K562 (cell line): ENCODE measurements around the gene YJEFN3. TPM values are rescaled to one million over a fixed set of nuclear protein-coding genes. Genes with fewer than 3 reads are reported as not detected.

Source experiments
- ATAC-seq: fragments of 200-7000 bp; cut with Tn5 transposase; 3 replicates; pipeline ENCODE4 v1.9.1; 2020; ENCODE audit warnings: moderate library complexity
- BruUV-seq: library from RNA; stranded (reverse); fragments of 400-500 nt; replicated peaks from 2 replicates; lab custom pipeline; 2021; lab: Mats Ljungman, UMichigan
- CTCF ChIA-PET: fragments of 300-600 bp; formaldehyde crosslinking; extraction: SDS; loops from one replicate; lab custom pipeline; 2021; ENCODE audit warnings: low intra/inter-chr PET ratio; lab: Yijun Ruan, JAX
- POLR2A ChIA-PET: fragments of 300-600, 350-650 bp; sonication (Branson Sonifier 250); formaldehyde crosslinking; extraction: SDS; loops from one replicate; lab custom pipeline; 2021; ENCODE audit warnings: antibody characterized with exemption, inconsistent platforms; lab: Yijun Ruan, JAX
- DNase-seq, 4 experiments: peaks; one replicate each; pipeline versions ENCODE4 v3.0.0 to v3.0.0-alpha.2; 2011 to 2018; ENCODE audit warnings: low spot score in 3 of 4, mixed read lengths in 3 of 4; ENCODE audit errors: extremely low read depth in 1 of 4
- FAIRE-seq: peaks from 2 replicates; lab custom pipeline; 2011; peaks lifted over from hg19 to GRCh38; lab: Jason Lieb, UNC
- H2AFZ ChIP-seq: 2 replicates; pipeline ENCODE4 v1.6.0; 2011; ENCODE audit warnings: low read depth, low read length, control low read depth, inconsistent platforms
- H3K27ac ChIP-seq: fragments of 200-600 bp; 3 replicates; pipeline ENCODE4 v1.8.0; 2011; ENCODE audit warnings: low read depth, mild to moderate bottlenecking, control low read depth, inconsistent platforms, low read length, moderate library complexity, mixed read lengths; ENCODE audit errors: extremely low read depth
- H3K27me3 ChIP-seq, 2 experiments: fragments of 300-600 bp in 1 of 2; 2 replicates in 1 of 2; 3 replicates in 1 of 2; pipeline versions ENCODE4 v1.6.0 to v1.8.0; 2011; ENCODE audit warnings: inconsistent platforms in 2 of 2, low read length in 2 of 2, mild to moderate bottlenecking in 1 of 2, mixed read lengths in 1 of 2, moderate library complexity in 1 of 2; ENCODE audit not compliant: control insufficient read depth in 2 of 2, insufficient read depth in 2 of 2
- H3K36me3 ChIP-seq: fragments of 300-600 bp; 3 replicates; pipeline ENCODE4 v1.8.0; 2011; ENCODE audit warnings: mild to moderate bottlenecking, low read length, inconsistent platforms; ENCODE audit not compliant: control insufficient read depth, insufficient read depth
- H3K4me1 ChIP-seq, 2 experiments: fragments of 200-600 bp in 1 of 2; replicated peaks in 1 of 2; 2 replicates in 1 of 2; 3 replicates in 1 of 2; pipeline versions ENCODE4 v1.5.1 to v1.8.0; 2011; ENCODE audit warnings: inconsistent platforms in 2 of 2, low read length in 2 of 2, mild to moderate bottlenecking in 1 of 2, mixed read lengths in 1 of 2, moderate library complexity in 1 of 2; ENCODE audit not compliant: control insufficient read depth in 2 of 2, insufficient read depth in 2 of 2
- H3K4me2 ChIP-seq: 2 replicates; pipeline ENCODE4 v1.6.1; 2011; ENCODE audit warnings: low read length, control low read depth, inconsistent platforms, mixed read lengths; ENCODE audit not compliant: insufficient read depth
- H3K4me3 ChIP-seq: fragments of 200-600 bp; sonication (generic), shearing (Covaris generic); 2 replicates; pipeline ENCODE4 v1.5.1; 2016; ENCODE audit warnings: control low read depth, inconsistent platforms
- H3K79me2 ChIP-seq: fragments of 200-600 bp; 3 replicates; pipeline ENCODE4 v1.8.0; 2011; ENCODE audit warnings: low read length, inconsistent platforms; ENCODE audit not compliant: control insufficient read depth, insufficient read depth
- H3K9ac ChIP-seq, 2 experiments: 2 replicates each; pipeline versions ENCODE4 v1.6.0 to v1.6.1; 2011; ENCODE audit warnings: low read depth in 2 of 2, low read length in 2 of 2, control low read depth in 1 of 2, inconsistent platforms in 1 of 2, mild to moderate bottlenecking in 1 of 2, mixed read lengths in 1 of 2; ENCODE audit not compliant: insufficient read depth in 1 of 2
- H3K9me1 ChIP-seq: one replicate; pipeline ENCODE4 v1.6.0; 2011; ENCODE audit warnings: inconsistent platforms, mild to moderate bottlenecking, low read length, moderate library complexity; ENCODE audit not compliant: control insufficient read depth, insufficient read depth
- H3K9me3 ChIP-seq: replicated peaks from 2 replicates; pipeline ENCODE4 v1.5.1; 2011; ENCODE audit warnings: low read depth, low read length, inconsistent platforms; ENCODE audit not compliant: control insufficient read depth, insufficient read depth
- H4K20me1 ChIP-seq: replicated peaks from 2 replicates; pipeline ENCODE4 v1.6.1; 2011; ENCODE audit warnings: low read length, inconsistent platforms, mixed read lengths; ENCODE audit not compliant: control insufficient read depth, insufficient read depth
- ARNT ChIP-seq, 2 experiments: fragments of 450-650 bp; IDR thresholded peaks; 2 replicates each; pipeline ENCODE4 v1.6.1; 2016; ENCODE audit warnings: mild to moderate bottlenecking in 1 of 2
- BACH1 ChIP-seq: fragments of 200-800 bp; sonication (Bioruptor generic); IDR thresholded peaks from 2 replicates; pipeline ENCODE4 v1.6.1; 2016; ENCODE audit warnings: missing genetic modification characterization, missing compliant biosample characterization
- FIP1L1 ChIP-seq: fragments of 200-400 bp; formaldehyde crosslinking; IDR thresholded peaks from 2 replicates; pipeline ENCODE4 v1.6.1; 2018; ENCODE audit warnings: mild to moderate bottlenecking, low read depth, low read length; ENCODE audit not compliant: poor library complexity, severe bottlenecking
- FOXJ3 ChIP-seq: sonication (generic); formaldehyde crosslinking; IDR thresholded peaks from 2 replicates; pipeline ENCODE4 v1.4.0; 2020; ENCODE audit warnings: mild to moderate bottlenecking, missing genetic modification reagents
- HOXB6 ChIP-seq: fragments of 250-450 bp; sonication (Bioruptor Pico); IDR thresholded peaks from 2 replicates; pipeline ENCODE4 v1.5.1; 2022; ENCODE audit warnings: mild to moderate bottlenecking, borderline replicate concordance
- MIER1 ChIP-seq: fragments of 450-650 bp; IDR thresholded peaks from 2 replicates; pipeline ENCODE4 v1.6.1; 2016; ENCODE audit warnings: antibody characterized with exemption, mild to moderate bottlenecking, low read depth
- MTF1 ChIP-seq: fragments of 250-450 bp; sonication (Bioruptor Pico); IDR thresholded peaks from 2 replicates; pipeline ENCODE4 v1.9.0; 2021; ENCODE audit warnings: moderate library complexity, mild to moderate bottlenecking, inconsistent platforms, borderline replicate concordance
- NR3C1 ChIP-seq: sonication (generic); formaldehyde crosslinking; IDR thresholded peaks from 2 replicates; pipeline ENCODE4 v1.8.1; 2022; ENCODE audit warnings: missing genetic modification reagents
- POLR2AphosphoS2 ChIP-seq: IDR thresholded peaks from 2 replicates; pipeline ENCODE4 v1.6.1; 2012; ENCODE audit warnings: low read length, improper control_type of control experiment
- SAP30 ChIP-seq: fragments of 200-600 bp; sonication (generic); IDR thresholded peaks from 2 replicates; pipeline ENCODE4 v1.6.1; 2012; ENCODE audit warnings: borderline replicate concordance, low read depth, mild to moderate bottlenecking, moderate library complexity, low read length, control low read depth, inconsistent platforms; ENCODE audit not compliant: insufficient read depth, poor library complexity, severe bottlenecking
- SRSF3 ChIP-seq: fragments of 200-400 bp; formaldehyde crosslinking; IDR thresholded peaks from 2 replicates; pipeline ENCODE4 v1.6.1; 2016; ENCODE audit warnings: mild to moderate bottlenecking, low read length, moderate library complexity; ENCODE audit not compliant: insufficient read depth
- STAT5A ChIP-seq: IDR thresholded peaks from 2 replicates; pipeline ENCODE4 v1.6.1; 2012; ENCODE audit warnings: low read length, inconsistent platforms, borderline replicate concordance
- TEAD4 ChIP-seq, 2 experiments: sonication (generic) in 1 of 2; formaldehyde crosslinking in 1 of 2; IDR thresholded peaks; 2 replicates each; pipeline versions ENCODE4 v1.6.1 to v1.8.0; 2012 to 2022; ENCODE audit warnings: borderline replicate concordance in 1 of 2, inconsistent platforms in 1 of 2, low read length in 1 of 2, mild to moderate bottlenecking in 1 of 2, missing genetic modification reagents in 1 of 2
- ZEB2 ChIP-seq: fragments of 450-650 bp; IDR thresholded peaks from 2 replicates; pipeline ENCODE4 v1.6.1; 2016
- ZNF77 ChIP-seq: fragments of 250-450 bp; sonication (Bioruptor Pico); IDR thresholded peaks from 2 replicates; pipeline ENCODE4 v1.5.0; 2020
- WGBS: fragments of 100-300 bp; shearing (Covaris generic); methylation state at CpG from one replicate; pipeline ENCODE4 v1.1.6; 2016; ENCODE audit warnings: low coverage, mixed read lengths; ENCODE audit not compliant: insufficient coverage; ENCODE audit errors: missing lambda C conversion rate; 5-methylcytosine and 5-hydroxymethylcytosine counted together
- in situ Hi-C: fragments of 300-500 bp; cut with MboI; formaldehyde crosslinking; loops from 4 replicates; pipeline ENCODE4 v1.15.0; 2018; ENCODE audit warnings: inconsistent platforms, mixed read lengths
- intact Hi-C: fragments of 100-400 bp; cut with micrococcal nuclease; formaldehyde crosslinking; loops from 2 replicates; pipeline ENCODE4 v1.14.2; 2022
- polyA plus RNA-seq, 8 experiments: library from polyadenylated mRNA; depleted of rRNA in 4 of 8; stranded (reverse) in 5 of 8; unstranded in 3 of 8; fragments of >200 nt; fragmentation: Nextera tagmentation in 2 of 8; fragmentation: Illumina TruSeq in 1 of 8; extraction: Ambion mirVana in 2 of 8; extraction: Trizol in 1 of 8; gene quantifications; 2 replicates each; pipeline versions ENCODE4 v1.2.1 to v1.2.3, GENCODE V29; 2011 to 2014; ENCODE audit warnings: inconsistent platforms in 1 of 8, missing spikeins in 1 of 8
- total RNA-seq, 7 experiments: library from RNA; depleted of rRNA in 6 of 7; stranded (reverse); fragments of >200 nt in 6 of 7; fragmentation: Illumina TruSeq in 2 of 7; extraction: Trizol in 2 of 7; gene quantifications; 2 replicates each; pipeline versions ENCODE4 v1.2.1 to v1.2.3, GENCODE V29; 2011 to 2021; ENCODE audit warnings: low replicate concordance in 1 of 7
- TF ChIP-seq, protein P1 (sequence below): sonication (generic); formaldehyde crosslinking; IDR thresholded peaks from 2 replicates; pipeline ENCODE4 v1.8.1; 2023; ENCODE audit warnings: mild to moderate bottlenecking, missing genetic modification reagents

The YJEFN3 gene
- total and polyA plus RNA-seq, 9 of the 15 experiments (the other 6 are each of a cell fraction or from before 2014, with no cell fraction given): 0.04 to 5.8 (median 1.3) TPM; not detected in 1

GRCh38 chr19:19514881-19515641, 13.7 kb upstream of the YJEFN3 start, which contains the start of gene TSSK6 (continued):
- 0 out of 2 replicates have a peak, but pooled peaks have one; percentile 5 for TF ChIP-seq BACH1 (tag)

GRCh38 chr19:19515642-19516519, 12.8 kb upstream of the YJEFN3 start, which contains the start of gene NDUFA13:
Gene NDUFA13 (plus strand): TSS chr19:19516225. CDS start chr19:19516239, 14 bp downstream.
- Histone ChIP-seq H3K4me3 (peak within 1 kb of the TSS; percentile 90), H3K79me2 (peaks cover 52% of the 10 kb centered on the region), H3K4me2 (peak within 1 kb of the TSS; percentile 97), H3K4me1 (peaks cover 4 to 31% of the 10 kb centered on the region in 2 experiments; a peak in 4 of 5 replicates), H3K9me3 (no peaks in the 10 kb centered on the region; the same call in none of the 2 replicates), H4K20me1 (peaks cover 3% of the 10 kb centered on the region; the same call in 1 of the 2 replicates), H3K27ac (peak within 1 kb of the TSS; percentile 86), H3K9ac (peak within 1 kb of the TSS; percentile 84 to 88), H3K36me3 (peaks cover 24% of the 10 kb centered on the region), H2AFZ (peak within 1 kb of the TSS; percentile 95), H3K9me1 (no peaks in the 10 kb centered on the region), H3K27me3 (no peaks in the 10 kb centered on the region)
- POLR2A ChIA-PET: interaction anchor here (0.7 to 1.5 kb wide), 6 partner anchors 9 to 365 kb away, joined by 3 to 8 read pairs (median 4); no protein-coding TSS in a partner anchor
- FAIRE-seq (peak; percentile 93), ATAC-seq (peak; percentile 94), DNase-seq (peak; percentile 89 to 96 (median 94))
- WGBS: 2% methylated on average over 58 of the region's 61 CpGs
- TSS peak; percentile 94 for BruUV-seq
- intact Hi-C loops (no loop called here), in situ Hi-C loops (no loop called here)
- CTCF ChIA-PET: interaction anchor here (0.7 kb wide), 1 partner anchor 127 kb away, joined by 3 read pairs; no protein-coding TSS in a partner anchor
- TF ChIP-seq SAP30 (peak; percentile 89), NR3C1 (CRISPR knock-in tag) (0 out of 2 replicates have a peak, but pooled peaks have one; percentile 56), ZNF77 (CRISPR knock-in tag) (no peak), ZEB2 (no peak), STAT5A (no peak), ARNT (IDR thresholded peaks at IDR 0.05) (no peak; a peak in 1 of 4 replicates), POLR2AphosphoS2 (peak; percentile 73; the same call in 1 of the 2 replicates), HOXB6 (CRISPR knock-in tag) (no peak), FOXJ3 (no peak), SRSF3 (no peak), MTF1 (CRISPR knock-in tag) (no peak), MIER1 (no peak), TEAD4 (IDR thresholded peaks at IDR 0.05; ENCODE audit: low read length) (no peak), TEAD4 (CRISPR knock-in tag; IDR thresholded peaks at IDR 0.05; ENCODE audit: borderline replicate concordance) (no peak), FIP1L1 (peak; percentile 43)
- TF ChIP-seq, protein P1, sequence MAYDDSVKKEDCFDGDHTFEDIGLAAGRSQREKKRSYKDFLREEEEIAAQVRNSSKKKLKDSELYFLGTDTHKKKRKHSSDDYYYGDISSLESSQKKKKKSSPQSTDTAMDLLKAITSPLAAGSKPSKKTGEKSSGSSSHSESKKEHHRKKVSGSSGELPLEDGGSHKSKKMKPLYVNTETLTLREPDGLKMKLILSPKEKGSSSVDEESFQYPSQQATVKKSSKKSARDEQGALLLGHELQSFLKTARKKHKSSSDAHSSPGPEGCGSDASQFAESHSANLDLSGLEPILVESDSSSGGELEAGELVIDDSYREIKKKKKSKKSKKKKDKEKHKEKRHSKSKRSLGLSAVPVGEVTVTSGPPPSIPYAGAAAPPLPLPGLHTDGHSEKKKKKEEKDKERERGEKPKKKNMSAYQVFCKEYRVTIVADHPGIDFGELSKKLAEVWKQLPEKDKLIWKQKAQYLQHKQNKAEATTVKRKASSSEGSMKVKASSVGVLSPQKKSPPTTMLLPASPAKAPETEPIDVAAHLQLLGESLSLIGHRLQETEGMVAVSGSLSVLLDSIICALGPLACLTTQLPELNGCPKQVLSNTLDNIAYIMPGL (CRISPR knock-in tag): no peak
